ENCODE results near the gene NR6A1. TPM values are rescaled to one million over a fixed set of nuclear protein-coding genes. Genes with fewer than 3 reads are reported as not detected.

Gene NR6A1
- total RNA-seq, 2 donors from 2014 or later, result 4.8 to 4.9 TPM

DNA sequence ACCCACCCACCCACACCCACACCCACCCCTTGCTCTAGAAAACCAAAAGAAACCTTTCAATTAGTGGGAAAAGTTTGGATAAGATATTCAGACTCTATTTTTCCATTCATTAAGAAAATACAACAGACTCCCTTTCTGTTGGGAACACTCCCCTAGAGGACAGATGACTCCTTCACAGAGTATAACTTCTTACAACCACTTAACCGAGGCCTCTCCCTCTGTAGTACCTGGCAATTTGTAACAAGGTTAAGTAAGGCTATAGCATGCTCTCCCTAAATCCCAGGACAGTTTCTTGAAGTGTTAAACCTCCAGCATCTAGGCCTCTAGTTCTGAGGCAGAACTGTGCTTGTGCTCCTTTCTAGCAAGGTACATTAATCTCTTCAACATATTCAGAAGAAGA lies 188.0 kb downstream of the NR6A1 start:
- no peak overlapping the region for H3K9ac ChIP-seq (ENCODE audit: low read depth in 2 of 2, low read length in 2 of 2)
- H3K27ac ChIP-seq, result no peak overlapping the region
- H3K27me3 ChIP-seq, result no peaks in the 10 kb centered on the region
- H3K4me1 ChIP-seq, result no peaks in the 10 kb centered on the region
- TF ChIP-seq, protein P1, sequence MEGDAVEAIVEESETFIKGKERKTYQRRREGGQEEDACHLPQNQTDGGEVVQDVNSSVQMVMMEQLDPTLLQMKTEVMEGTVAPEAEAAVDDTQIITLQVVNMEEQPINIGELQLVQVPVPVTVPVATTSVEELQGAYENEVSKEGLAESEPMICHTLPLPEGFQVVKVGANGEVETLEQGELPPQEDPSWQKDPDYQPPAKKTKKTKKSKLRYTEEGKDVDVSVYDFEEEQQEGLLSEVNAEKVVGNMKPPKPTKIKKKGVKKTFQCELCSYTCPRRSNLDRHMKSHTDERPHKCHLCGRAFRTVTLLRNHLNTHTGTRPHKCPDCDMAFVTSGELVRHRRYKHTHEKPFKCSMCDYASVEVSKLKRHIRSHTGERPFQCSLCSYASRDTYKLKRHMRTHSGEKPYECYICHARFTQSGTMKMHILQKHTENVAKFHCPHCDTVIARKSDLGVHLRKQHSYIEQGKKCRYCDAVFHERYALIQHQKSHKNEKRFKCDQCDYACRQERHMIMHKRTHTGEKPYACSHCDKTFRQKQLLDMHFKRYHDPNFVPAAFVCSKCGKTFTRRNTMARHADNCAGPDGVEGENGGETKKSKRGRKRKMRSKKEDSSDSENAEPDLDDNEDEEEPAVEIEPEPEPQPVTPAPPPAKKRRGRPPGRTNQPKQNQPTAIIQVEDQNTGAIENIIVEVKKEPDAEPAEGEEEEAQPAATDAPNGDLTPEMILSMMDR (IDR thresholded peaks at IDR 0.05), result no peak
- DNase-seq, result no peak
- H3K9me3 ChIP-seq, result no peaks in the 10 kb centered on the region
- intact Hi-C loops (cut with DNase I), result no loop called here
- H3K4me3 ChIP-seq, result no peak overlapping the region
- H3K36me3 ChIP-seq, result no peaks in the 10 kb centered on the region

DNA sequence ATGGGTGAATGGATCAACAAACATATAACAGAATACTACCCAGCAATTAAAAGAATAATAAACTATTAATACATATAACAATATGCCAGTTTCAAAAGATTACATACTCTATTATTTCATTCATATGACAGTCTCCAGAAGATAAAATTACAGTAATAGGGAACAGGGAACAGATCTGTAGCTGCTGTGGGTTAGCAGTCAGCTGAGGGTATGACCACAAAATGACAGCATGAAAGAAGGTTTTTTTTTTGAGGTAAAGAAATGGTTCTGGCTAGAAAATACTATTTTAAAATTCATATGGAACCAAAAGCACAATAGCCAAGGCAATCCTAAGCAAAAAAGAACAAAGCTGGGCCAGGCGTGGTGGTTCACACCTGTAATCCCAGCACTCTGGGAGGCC lies 190.9 kb downstream of the NR6A1 start:
- no peaks in the 10 kb centered on the region for H3K9me3 ChIP-seq
- TF ChIP-seq, protein P1 (IDR thresholded peaks at IDR 0.05), result no peak
- H3K27me3 ChIP-seq, result no peaks in the 10 kb centered on the region
- H3K4me3 ChIP-seq, result no peak overlapping the region
- H3K36me3 ChIP-seq, result no peaks in the 10 kb centered on the region
- intact Hi-C loops (cut with DNase I), result no loop called here
- no peak overlapping the region for H3K9ac ChIP-seq (ENCODE audit: low read depth in 2 of 2, low read length in 2 of 2)
- no peaks in the 10 kb centered on the region for H3K4me1 ChIP-seq
- DNase-seq, result no peak
- no peak overlapping the region for H3K27ac ChIP-seq

DNA sequence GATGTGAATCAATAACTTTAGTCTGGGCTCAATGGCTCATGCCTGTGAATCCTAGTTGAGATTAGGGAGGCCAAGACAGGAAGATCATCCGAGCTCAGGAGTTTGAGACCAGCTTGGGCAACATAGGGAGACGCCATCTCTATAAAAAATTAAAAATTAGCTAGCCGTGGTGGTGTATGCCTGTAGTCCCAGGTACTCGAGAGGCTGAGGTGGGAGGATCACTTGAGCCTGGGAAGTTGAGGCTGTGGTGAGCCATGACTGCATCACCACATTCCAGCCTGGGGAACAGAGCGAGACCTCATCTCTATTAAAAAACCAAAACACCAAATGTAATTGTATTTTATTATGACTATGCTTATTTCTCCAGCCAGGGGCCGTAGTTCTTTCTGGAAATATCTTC lies 194.4 kb downstream of the NR6A1 start:
- intact Hi-C loops (cut with DNase I), result no loop called here
- TF ChIP-seq, protein P1 (IDR thresholded peaks at IDR 0.05), result no peak
- H3K36me3 ChIP-seq, result no peaks in the 10 kb centered on the region
- H3K4me1 ChIP-seq, result no peaks in the 10 kb centered on the region
- no peak for DNase-seq
- H3K4me3 ChIP-seq, result no peak overlapping the region
- no peak overlapping the region for H3K9ac ChIP-seq (ENCODE audit: low read depth in 2 of 2, low read length in 2 of 2)
- H3K27me3 ChIP-seq, result no peaks in the 10 kb centered on the region
- no peak overlapping the region for H3K27ac ChIP-seq
- H3K9me3 ChIP-seq, result no peaks in the 10 kb centered on the region

DNA sequence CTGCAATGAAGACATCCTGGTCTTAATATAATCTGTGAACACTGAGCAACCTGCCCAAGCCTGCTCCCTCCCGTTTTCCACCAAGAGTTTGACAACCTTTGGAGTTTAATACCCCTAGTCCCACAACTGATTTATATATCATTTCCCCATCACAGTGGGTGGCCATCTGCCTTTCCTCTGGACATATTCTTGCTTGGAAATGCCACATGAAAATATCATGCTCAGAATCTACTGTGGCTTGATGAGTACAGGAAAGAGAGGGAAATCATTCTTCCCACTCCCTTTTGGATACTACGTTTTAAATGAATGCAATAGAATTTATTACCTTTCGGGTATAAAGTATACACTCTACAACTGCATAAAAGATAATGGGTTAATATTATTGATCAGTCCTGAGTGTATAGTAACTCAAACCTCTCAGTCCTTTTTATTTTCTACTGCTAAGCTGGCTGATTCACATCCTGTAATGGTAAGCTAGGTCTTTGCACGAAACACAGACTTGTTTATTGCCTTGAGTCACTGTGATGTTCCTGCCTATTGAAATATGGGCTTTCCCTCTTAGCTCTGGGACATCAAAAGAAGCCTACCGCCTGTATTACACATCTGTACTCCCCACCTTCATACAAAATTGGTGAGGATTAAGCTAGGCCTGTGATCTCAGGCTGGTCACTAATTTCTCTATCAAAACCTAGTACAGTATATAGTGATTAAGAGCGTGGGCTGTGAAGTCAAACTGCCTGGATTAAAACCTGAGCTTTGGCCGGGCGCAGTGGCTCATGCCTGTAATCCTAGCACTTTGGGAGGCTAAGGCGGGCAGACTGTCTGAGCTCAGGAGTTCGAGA lies 196.4 kb downstream of the NR6A1 start:
- H3K27ac ChIP-seq, result no peak overlapping the region
- intact Hi-C loops (cut with DNase I), result no loop called here
- H3K36me3 ChIP-seq, result no peaks in the 10 kb centered on the region
- H3K4me1 ChIP-seq, result no peaks in the 10 kb centered on the region
- no peaks in the 10 kb centered on the region for H3K27me3 ChIP-seq
- no peak overlapping the region for H3K9ac ChIP-seq (ENCODE audit: low read depth in 2 of 2, low read length in 2 of 2)
- no peak for DNase-seq
- no peaks in the 10 kb centered on the region for H3K9me3 ChIP-seq
- no peak overlapping the region for H3K4me3 ChIP-seq
- TF ChIP-seq, protein P1 (IDR thresholded peaks at IDR 0.05), result no peak

DNA sequence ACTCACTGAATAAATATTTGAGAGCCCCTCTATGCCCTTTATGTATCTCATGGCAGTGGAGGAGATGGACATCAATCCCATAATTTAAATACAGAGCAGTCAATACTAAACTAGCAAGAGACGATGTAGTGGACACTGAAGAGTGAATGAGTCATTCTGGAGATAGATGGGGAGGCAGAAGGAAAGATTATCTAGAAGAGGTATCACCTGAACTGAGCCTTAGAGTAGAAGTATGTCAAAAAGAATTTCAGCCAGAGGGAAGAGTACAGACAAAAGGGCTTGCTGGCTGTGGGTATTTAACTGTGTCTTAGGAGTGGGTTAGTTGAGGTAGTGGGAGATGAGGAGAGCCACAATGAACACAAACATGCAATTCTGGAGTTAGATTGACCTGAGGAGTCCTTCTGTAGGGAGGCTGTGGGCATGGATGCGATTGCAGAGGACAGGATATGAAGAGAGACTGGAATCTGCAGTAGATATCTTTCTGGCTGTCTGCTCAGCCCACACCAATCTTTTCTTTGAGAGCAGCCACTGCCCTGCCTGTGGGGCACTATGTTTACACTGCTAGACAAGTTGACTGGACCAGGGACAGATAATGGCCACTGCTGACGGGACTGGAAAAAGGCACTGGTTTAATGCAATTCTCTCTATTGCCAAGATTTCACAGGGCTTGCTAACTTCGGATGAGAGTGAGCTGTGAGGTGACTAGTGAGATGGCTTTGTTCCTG lies 200.0 kb downstream of the NR6A1 start:
- intact Hi-C loops (cut with DNase I), result no loop called here
- H3K27me3 ChIP-seq, result no peaks in the 10 kb centered on the region
- H3K4me3 ChIP-seq, result no peak overlapping the region
- H3K4me1 ChIP-seq, result no peaks in the 10 kb centered on the region
- TF ChIP-seq, protein P1 (IDR thresholded peaks at IDR 0.05), result no peak
- H3K9me3 ChIP-seq, result no peaks in the 10 kb centered on the region
- DNase-seq, result no peak
- H3K9ac ChIP-seq (ENCODE audit: low read depth in 2 of 2, low read length in 2 of 2), result no peak overlapping the region
- H3K36me3 ChIP-seq, result no peaks in the 10 kb centered on the region
- no peak overlapping the region for H3K27ac ChIP-seq

Data from colonic mucosa (tissue), 4 donors.